GM12872 (cell line): ENCODE results near the gene ITGB6.

ENCODE experiments used
- TF ChIP-seq, protein P1 (sequence below): IDR thresholded peaks from 3 replicates; pipeline ENCODE4 v1.5.1; 2011; ENCODE audit warnings: low read depth, mild to moderate bottlenecking, low read length, moderate library complexity; ENCODE audit not compliant: insufficient read depth

ITGB6 gene, protein sequence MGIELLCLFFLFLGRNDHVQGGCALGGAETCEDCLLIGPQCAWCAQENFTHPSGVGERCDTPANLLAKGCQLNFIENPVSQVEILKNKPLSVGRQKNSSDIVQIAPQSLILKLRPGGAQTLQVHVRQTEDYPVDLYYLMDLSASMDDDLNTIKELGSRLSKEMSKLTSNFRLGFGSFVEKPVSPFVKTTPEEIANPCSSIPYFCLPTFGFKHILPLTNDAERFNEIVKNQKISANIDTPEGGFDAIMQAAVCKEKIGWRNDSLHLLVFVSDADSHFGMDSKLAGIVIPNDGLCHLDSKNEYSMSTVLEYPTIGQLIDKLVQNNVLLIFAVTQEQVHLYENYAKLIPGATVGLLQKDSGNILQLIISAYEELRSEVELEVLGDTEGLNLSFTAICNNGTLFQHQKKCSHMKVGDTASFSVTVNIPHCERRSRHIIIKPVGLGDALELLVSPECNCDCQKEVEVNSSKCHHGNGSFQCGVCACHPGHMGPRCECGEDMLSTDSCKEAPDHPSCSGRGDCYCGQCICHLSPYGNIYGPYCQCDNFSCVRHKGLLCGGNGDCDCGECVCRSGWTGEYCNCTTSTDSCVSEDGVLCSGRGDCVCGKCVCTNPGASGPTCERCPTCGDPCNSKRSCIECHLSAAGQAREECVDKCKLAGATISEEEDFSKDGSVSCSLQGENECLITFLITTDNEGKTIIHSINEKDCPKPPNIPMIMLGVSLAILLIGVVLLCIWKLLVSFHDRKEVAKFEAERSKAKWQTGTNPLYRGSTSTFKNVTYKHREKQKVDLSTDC

DNA sequence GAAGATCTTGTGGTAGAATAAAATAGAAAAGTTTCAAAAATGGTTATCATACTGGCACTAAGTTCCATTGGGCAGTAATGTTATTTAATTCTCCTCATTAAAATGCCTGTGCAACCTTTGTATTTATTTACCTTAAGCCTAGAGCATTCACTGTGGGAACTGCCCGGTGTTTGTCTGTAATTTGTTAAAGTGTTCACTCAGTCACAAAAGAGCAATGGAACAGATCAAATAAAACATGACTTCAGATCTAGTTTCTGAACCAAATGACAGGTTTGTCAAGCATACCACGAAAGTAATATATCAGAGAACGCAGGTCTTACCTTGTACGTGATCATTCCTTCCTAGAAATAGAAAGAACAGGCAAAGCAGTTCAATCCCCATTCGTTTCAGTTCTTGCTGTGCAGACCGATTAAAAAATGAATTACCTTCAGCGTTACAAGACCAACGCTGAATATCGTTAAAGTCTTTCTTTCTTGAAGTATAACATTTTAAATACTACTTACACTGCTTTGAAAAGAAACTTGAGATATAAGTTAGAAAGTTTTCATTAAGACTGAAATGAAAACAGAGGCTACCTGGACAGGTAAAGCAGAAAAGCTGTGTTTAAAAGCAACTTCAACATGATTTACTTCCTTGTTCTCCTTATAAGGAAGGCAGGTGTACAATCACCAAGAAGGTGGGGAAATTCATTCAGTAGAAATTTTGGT, at the start of gene ITGB6:
ITGB6 (minus strand) TSS at position 590 of the 707 bp plus-strand sequence; CDS start at position 381, 209 bp downstream.
- TF ChIP-seq, protein P1, sequence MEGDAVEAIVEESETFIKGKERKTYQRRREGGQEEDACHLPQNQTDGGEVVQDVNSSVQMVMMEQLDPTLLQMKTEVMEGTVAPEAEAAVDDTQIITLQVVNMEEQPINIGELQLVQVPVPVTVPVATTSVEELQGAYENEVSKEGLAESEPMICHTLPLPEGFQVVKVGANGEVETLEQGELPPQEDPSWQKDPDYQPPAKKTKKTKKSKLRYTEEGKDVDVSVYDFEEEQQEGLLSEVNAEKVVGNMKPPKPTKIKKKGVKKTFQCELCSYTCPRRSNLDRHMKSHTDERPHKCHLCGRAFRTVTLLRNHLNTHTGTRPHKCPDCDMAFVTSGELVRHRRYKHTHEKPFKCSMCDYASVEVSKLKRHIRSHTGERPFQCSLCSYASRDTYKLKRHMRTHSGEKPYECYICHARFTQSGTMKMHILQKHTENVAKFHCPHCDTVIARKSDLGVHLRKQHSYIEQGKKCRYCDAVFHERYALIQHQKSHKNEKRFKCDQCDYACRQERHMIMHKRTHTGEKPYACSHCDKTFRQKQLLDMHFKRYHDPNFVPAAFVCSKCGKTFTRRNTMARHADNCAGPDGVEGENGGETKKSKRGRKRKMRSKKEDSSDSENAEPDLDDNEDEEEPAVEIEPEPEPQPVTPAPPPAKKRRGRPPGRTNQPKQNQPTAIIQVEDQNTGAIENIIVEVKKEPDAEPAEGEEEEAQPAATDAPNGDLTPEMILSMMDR: no peak

DNA sequence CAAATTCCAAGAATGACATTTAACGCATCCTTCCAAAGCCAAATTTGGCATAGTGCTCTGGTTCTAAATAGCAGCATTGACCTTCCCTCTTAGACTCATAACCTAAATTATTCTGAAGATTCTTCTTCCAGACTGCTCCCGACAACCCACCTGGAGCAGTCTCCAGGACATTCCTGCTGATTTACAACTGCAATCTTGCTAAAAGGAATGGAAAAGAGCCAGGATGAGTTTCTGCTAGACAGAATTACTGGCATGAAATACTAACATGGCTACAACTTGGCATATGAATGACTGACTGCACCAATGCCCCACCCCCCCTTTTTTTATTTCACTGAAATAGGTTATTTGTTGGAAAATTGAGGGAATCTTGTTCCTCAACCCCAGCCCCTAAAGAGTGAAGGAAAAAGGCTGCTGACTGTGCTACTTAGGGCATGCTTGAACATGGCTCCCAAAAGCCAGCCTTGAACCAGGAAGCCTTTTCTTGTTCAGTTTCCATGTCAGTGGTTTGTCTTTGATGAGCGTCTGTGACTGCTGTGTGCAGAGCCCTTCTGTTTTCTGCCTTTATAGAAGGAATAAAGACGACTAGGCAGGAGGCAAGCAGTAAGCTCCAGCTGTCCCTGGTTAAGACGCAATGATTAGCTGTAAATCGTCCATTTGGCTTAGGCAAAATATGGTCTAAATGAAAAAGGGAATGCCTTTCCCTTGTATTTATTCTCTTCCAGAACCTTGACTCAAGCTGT, 47.4 kb upstream of the ITGB6 start:
- TF ChIP-seq, protein P1: no peak

DNA sequence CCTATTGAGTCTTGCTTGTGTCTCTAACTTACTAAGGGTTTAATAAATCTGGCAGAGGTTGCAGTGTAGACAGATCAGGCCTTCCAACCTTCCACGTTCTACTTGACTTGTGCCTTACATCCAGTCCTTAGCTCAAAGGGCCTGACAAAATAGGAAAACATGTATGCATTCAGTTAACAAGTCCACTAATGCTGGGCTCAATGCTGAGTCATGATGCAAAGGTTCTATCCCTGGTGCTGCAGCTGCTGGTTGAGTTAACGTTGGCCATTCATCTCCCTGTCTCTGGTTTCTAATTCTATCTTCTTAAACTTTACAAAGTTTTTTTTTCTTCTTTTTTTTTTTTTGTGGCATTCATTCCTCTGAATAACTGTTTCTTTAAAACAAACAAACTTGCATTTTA, 46.3 kb upstream of the ITGB6 start:
- TF ChIP-seq, protein P1: no peak

DNA sequence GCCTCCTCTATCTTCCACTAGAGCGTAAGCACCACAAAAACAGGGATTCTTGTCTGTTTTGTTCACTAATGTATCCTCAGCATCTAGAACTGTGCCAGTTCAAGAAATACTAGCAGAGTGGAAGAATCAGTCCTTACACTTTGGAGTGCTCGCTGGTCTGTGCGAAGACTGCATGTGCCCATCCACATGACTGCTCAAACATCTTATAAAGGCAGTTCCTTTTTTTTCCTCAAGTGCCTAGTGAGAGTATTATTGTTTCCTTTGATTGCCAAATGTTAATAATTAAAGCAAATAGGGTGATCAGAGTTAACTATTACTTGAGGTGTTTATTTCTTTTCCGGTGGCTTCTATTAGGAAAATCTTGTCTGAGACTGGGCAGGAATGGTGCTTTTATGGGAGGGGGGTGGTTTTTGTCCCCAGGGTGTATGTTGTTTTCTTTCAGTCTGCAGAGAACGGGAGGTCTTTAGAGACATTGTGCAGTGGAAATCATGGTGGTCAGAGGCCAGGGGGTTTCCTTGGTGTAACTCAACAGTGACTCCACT, 45.6 kb upstream of the ITGB6 start:
- TF ChIP-seq, protein P1: no peak

DNA sequence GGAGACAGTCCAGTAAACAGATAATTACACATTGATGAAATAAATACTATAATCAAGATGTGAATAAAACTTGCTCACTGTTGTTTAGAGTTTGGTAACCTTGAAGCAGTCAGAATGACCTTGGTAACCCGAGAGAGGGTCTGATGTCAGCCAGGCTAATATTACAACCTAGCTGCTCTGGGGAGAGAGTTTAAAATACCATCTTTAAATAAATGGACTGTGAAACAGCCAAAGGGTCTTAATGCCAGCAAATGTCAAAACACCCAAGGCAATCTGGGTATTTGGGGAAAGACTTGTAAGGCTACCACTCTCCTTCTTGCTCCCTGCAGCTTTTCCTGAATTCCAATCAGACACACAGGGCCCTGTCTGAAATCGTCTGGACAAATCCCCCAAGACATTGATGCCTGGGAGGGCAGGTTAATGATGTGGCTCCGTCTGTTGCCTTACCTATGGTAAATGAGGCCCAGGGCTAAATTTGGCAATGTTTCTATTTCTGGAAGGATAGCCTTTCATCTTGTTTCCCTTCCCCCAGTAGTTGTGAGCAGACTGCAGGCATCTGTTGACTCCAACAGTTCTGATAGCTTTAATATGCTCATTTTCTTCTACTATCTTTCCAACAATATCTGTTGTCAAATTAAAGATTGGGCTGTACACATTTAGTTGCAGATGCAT, 43.0 kb upstream of the ITGB6 start:
- TF ChIP-seq, protein P1: no peak

DNA sequence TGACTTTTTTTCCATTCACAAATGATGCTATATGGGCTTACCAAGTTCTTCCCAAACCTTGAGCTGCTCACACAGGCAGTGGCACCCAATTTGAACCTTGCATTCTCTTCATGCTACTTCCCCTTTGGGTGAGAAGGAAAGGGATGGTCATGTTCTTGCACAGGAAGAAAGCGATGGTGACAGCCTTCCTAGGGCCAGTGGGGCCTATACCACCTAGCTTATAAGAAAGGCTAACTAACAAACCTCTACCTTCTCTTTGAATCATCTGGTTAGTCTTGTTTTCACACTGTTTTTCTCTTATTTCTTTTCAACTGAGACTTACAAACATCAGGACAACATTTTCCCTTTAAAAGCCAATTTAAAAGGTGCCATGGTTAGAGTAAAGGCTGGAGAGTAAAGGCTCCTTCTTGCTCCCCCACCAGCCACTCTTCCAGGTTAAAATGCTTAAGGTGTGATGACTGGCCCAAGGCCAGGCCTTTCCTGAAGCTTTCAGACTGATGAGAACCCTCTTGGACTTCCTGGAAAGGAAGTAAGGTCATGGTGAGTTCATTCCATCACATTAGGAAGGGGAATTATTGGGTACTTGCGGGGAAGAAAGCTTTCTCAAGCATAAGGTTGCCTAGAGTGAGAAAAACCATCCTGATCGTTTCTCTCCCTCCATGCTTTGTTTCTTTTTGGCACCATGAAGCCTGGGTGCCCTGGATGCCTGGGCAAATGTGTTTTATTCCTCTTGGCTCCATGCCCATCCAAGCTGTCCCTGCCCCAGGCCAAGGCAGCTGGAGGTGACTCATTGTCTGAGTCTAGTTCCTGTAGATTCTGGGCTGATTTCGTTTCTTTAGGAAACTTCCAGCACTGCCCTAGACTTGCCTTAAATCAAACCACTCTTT, 41.4 kb upstream of the ITGB6 start:
- TF ChIP-seq, protein P1: no peak
